CD4-positive, alpha-beta T cell treated with Interleukin-15 for 4 hours (primary cell): ENCODE results near the gene PARD6B.
"Not testable (repeated sequence)": the region's sequence is repeated elsewhere in the genome, so short reads cannot be mapped to it uniquely, and the experiment has no call there.

Experiments
- DNase-seq: peaks from one replicate; pipeline ENCODE4 v3.0.0-alpha.2; 2020; ENCODE audit warnings: low spot score

The PARD6B gene

GRCh38 chr20:50703651-50704438 is 27.5 kb upstream of the PARD6B start:
- not testable (repeated sequence) for DNase-seq

DNA sequence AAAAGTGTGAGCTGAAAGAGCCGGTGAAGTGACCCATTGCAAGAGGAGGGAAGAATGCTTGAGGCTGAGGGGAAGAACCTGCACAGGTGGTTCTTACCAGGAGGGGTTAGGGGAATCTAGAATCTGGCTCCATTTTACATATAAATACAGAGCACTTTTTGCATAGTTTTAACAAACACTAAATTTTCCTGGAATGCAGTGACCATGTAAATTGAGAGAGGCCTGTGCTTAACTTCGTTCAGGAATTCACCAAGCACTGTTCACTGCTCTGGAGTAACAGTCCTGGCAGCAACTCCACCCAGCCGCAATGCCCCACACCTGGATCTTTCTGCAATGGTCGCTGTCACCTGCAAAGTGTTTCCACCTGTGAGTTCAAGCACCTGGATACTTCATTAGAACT is 26.9 kb upstream of the PARD6B start:
- no peak for DNase-seq

GRCh38 chr20:50704971-50705370 is 26.4 kb upstream of the PARD6B start:
- no peak for DNase-seq

- DNase-seq = no peak
Measured at GRCh38 chr20:50708845-50709635, 22.3 kb upstream of the PARD6B start.

DNA sequence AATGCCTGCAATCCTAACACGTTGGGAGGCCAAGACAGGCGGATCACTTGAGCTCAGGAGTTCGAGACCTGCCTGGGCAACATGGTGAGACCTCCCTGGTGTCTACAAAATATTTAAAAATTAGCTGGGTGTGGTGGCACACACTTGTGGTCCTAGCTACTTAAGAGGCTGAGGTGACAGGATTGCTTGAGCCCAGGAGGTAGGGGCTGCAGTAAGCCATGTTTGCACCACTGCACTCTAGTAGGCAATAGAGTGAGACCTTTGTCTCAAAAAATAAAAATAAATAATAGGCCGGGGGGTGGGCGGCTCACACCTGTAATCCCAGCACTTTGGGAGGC is 21.8 kb upstream of the PARD6B start:
- DNase-seq = no peak

- no peak for DNase-seq
Measured at GRCh38 chr20:50710492-50711063, 20.8 kb upstream of the PARD6B start.

DNA sequence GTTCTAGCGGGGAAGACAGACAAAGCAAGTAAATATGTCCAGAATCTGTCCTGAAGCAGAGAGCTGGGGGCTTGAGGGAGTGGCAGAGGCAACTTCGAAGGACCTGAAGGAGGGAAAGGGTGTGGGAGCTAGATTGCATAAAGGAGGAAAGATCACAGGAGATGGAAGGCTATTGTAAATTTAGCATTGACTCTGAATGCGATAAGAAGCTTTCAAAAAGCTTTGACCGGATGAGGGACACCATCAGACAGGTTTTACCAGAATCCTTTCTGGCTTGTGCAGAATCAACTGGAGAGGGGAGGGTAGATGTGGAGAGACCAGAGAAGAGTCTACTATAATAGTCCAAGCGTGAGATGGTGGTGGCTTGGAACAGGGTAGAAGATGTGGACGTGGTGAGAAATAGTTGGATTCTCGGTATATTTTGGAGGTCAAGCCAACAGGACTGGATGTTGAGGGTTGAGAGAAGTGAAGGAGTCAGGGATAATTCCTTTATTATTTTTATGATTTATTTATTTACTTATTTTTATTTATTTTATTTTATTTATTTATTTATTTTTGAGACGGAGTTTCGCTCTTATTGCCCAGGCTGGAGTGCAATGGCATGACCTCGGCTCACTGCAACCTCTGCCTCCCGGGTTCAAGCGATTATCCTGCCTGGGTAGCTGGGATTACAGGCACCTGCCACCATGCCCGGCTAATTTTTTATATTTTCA is 20.1 kb upstream of the PARD6B start:
- no peak for DNase-seq

DNA sequence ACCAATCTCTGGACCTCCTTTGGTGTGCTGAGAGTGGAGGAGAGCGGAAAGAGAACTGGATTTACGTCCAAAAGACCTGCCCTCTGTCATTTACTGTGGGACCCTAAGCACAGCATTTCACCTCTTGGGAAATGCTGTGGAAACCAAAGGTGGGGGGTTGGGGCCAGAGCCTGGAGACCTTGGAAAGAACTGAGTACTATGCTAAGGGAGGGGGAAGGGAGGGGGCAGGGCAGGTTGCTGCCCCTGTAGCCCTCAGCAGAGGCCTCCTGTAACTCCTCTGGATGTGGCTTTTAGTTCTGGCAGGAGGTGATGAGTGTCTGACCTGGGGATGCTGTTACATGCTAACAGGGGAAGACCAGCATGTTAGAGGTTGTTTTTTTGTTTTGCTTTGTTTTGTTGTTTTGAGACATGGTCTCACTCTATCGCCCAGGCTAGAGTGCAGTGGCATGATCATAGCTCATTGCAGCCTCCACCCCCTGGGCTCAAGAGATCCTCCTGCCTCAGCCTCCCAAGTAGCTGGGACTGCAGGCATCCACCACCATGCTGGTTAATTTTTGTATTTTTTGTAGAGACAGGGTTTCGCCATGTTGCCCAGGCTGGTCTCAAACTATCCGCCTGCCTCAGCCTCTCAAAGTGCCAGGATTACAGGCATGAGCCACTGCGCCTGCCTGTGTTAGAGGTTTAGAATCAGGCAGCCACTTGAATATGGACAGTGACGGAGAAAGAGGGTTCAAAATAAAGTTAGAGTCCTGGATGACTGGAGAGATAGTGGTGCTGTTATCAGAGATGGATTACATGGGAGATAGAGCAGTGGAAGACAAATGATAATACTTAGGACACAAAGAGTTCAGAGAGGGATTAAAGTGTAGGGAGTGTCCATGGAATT is 18.4 kb upstream of the PARD6B start:
- DNase-seq = no peak

DNA sequence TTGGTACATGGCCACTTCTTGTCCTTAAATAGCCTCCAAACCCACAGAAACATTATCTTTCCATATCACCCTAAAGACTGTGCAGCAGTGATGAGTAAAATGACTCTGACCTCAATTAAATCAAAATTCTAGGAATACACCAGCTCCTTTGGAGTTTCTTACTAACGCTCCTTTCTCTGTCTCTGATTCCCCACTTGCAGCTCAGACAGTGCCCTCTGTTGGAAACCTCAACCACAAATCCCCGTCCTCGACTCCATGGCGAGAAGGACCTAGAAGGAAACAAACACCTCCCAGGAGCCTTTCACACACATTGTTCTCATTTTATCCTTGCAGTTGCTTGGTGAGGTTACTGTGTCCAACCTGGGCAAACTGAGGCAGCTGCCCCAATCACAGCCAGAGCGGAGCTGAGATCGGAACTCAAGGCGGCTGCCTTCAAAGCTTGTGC is 17.7 kb upstream of the PARD6B start:
- no peak for DNase-seq

GRCh38 chr20:50714426-50714825 is 17.0 kb upstream of the PARD6B start:
- DNase-seq = not testable (repeated sequence)

DNA sequence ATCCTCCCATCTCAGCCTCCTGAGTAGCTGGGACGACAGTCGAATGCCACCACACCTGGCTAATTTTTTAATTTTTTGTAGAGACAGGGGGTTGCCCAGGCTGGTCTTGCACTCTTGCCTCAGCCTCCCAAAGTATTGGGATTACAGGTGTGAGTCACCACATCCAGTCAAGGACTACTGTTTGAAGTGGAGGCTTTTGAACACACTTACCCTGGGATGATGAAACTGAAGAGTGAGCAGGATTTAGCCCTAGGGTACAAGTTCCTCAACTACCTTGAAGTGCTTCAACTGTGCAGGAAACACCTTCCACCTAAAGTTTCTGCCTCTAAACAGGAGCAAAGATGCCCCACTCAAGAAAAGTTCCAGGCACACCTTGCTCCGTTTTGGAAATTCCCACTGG is 15.7 kb upstream of the PARD6B start:
- DNase-seq = no peak

DNA sequence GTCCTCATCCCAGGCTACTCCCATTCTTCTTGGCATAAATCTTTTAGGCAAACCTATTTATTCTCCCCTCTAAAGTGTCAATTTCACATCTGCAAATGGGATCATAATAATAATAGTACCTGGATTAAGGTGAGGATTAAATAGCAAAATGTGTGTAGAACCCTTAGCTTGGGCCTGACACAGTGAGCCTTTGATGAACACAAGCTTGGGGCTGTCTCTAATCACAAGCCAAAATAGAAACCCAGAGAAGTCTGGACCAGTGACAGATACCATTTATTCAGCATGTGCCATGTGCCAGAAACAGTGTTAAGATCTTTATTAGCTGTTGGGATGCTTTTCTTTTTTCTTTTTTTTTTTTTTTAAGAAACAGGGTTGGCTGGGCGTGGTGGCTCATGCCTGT is 14.9 kb upstream of the PARD6B start:
- DNase-seq = no peak

GRCh38 chr20:50717312-50717711 is 14.1 kb upstream of the PARD6B start:
- no peak for DNase-seq

- no peak for DNase-seq
Measured at GRCh38 chr20:50717974-50718761, 13.2 kb upstream of the PARD6B start.

DNA sequence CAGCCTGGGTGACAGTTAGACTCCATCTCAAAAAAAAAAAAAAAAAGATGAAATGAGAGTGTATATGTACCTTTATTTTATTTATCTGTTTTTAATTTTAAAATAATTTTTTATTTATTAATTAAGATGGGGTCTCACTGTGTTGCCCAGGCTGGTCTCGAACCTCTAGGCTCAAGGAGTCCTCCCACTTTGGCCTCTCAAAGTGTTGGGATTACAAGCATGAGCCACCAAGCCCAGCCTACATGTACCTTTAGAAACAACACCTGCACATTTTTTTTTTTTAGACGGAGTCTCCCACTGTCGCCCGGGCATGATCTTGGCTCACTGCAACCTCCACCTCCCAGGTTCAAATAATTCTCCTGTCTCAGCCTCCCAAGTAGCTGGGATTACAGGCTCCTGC is 12.1 kb upstream of the PARD6B start:
- DNase-seq = no peak

GRCh38 chr20:50720026-50720425 is 11.4 kb upstream of the PARD6B start:
- no peak for DNase-seq

DNA sequence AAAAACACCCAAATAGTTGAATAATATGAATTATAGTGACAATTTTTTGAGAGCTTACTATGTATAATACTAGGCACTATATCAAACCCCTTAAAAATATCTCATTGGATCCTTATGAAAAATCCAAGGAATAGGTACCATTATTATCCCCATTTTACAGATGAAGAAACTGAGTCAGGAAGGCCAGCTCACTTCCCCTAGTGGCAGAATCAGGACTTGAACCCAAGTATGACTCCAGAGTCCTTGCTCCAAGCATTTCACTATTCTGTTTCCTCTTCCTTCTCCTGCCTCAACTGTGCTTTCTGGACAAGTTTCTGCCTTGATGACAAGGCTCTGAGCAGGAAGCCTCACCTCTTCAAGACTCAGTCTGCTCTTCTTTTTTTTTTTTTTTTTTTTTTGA is 10.8 kb upstream of the PARD6B start:
- DNase-seq = no peak

GRCh38 chr20:50721881-50722281 is 9.5 kb upstream of the PARD6B start:
- DNase-seq = no peak

GRCh38 chr20:50722424-50723155 is 8.8 kb upstream of the PARD6B start:
- DNase-seq = no peak

GRCh38 chr20:50723672-50724071 is 7.7 kb upstream of the PARD6B start:
- DNase-seq = no peak
